HCT116 (cell line): ENCODE results near the gene INHBE. TPM values are rescaled to one million over a fixed set of nuclear protein-coding genes. Genes with fewer than 3 reads are reported as not detected.
A peak's percentile ranks its signal among the peaks of the same experiment; 100 is the strongest.

Experiments
- ATAC-seq: fragments of 200-7000 bp; cut with Tn5 transposase; 2 replicates; pipeline ENCODE4 v1.9.1; 2020; ENCODE audit warnings: mild to moderate bottlenecking, moderate library complexity
- BruUV-seq: library from RNA; stranded (reverse); fragments of 400-500 nt; replicated peaks from 2 replicates; lab custom pipeline; 2021; lab: Mats Ljungman, UMichigan
- CTCF ChIA-PET: fragments of 300-600 bp; sonication (Branson Sonifier 250); formaldehyde crosslinking; loops from one replicate; lab custom pipeline; 2021; ENCODE audit warnings: antibody characterized with exemption; lab: Charles Lee
- POLR2A ChIA-PET: fragments of 300-600, 350-600 bp; sonication (Branson Sonifier 250); formaldehyde crosslinking; loops from one replicate; lab custom pipeline; 2021; ENCODE audit warnings: antibody characterized with exemption; lab: Charles Lee
- RAD21 ChIA-PET, 2 experiments: fragments of 300-600 bp; sonication (Branson Sonifier 250); formaldehyde crosslinking; loops; one replicate each; lab custom pipeline; 2023; ENCODE audit warnings: low total read pairs in 2 of 2; ENCODE audit not compliant: uncharacterized antibody in 2 of 2, unreplicated experiment in 2 of 2, low non-redundant PET in 1 of 2; lab: Charles Lee
- DNase-seq: peaks from one replicate; pipeline ENCODE4 v3.0.0-alpha.2; 2010; ENCODE audit warnings: low read depth, low spot score
- H2AFZ ChIP-seq: fragments of 200-600 bp; shearing (Covaris generic), sonication (generic); 2 replicates; pipeline ENCODE4 v1.6.1; 2017; ENCODE audit warnings: low read depth, mixed run types, mixed read lengths, antibody characterized with exemption, low read length; ENCODE audit not compliant: poor library complexity, severe bottlenecking
- H3K27ac ChIP-seq: 2 replicates; pipeline ENCODE4 v1.5.1; 2012; ENCODE audit warnings: low read depth, low read length
- H3K27me3 ChIP-seq: fragments of 200-600 bp; sonication (generic); 2 replicates; pipeline ENCODE4 v1.6.1; 2016; ENCODE audit warnings: mixed run types, low read length, mixed read lengths; ENCODE audit not compliant: insufficient read depth
- H3K36me3 ChIP-seq, 2 experiments: fragments of 200-500 bp in 1 of 2; fragments of 200-600 bp in 1 of 2; sonication (Bioruptor generic) in 1 of 2; sonication (generic) in 1 of 2; 2 replicates each; pipeline versions ENCODE4 v1.5.1 to v1.6.1; 2014 to 2016; ENCODE audit warnings: low read length in 2 of 2, inconsistent platforms in 1 of 2, mixed read lengths in 1 of 2, mixed run types in 1 of 2; ENCODE audit not compliant: insufficient read depth in 2 of 2, control insufficient read depth in 1 of 2
- H3K4me1 ChIP-seq, 2 experiments: fragments of 200-600 bp in 1 of 2; sonication (generic) in 1 of 2; 2 replicates each; pipeline versions ENCODE4 v1.5.1 to v1.6.1; 2012 to 2017; ENCODE audit warnings: low read length in 2 of 2, inconsistent platforms in 1 of 2, mild to moderate bottlenecking in 1 of 2, mixed read lengths in 1 of 2, mixed run types in 1 of 2, moderate library complexity in 1 of 2; ENCODE audit not compliant: insufficient read depth in 2 of 2, control insufficient read depth in 1 of 2
- H3K4me2 ChIP-seq: fragments of 200-600 bp; sonication (generic); 2 replicates; pipeline ENCODE4 v1.6.1; 2017; ENCODE audit warnings: mixed run types, low read length, mixed read lengths
- H3K4me3 ChIP-seq, 2 experiments: fragments of 200-600 bp in 1 of 2; sonication (generic) in 1 of 2; replicated peaks in 1 of 2; 2 replicates each; pipeline ENCODE4 v1.5.1; 2011 to 2016; ENCODE audit warnings: low read length in 2 of 2, control low read depth in 1 of 2, low read depth in 1 of 2, mild to moderate bottlenecking in 1 of 2, mixed read lengths in 1 of 2, mixed run types in 1 of 2
- H3K79me2 ChIP-seq: fragments of 200-600 bp; sonication (generic); 2 replicates; pipeline ENCODE4 v1.6.1; 2017; ENCODE audit warnings: mild to moderate bottlenecking, mixed run types, low read length, moderate library complexity, mixed read lengths; ENCODE audit not compliant: insufficient read depth
- H3K9ac ChIP-seq: fragments of 200-600 bp; sonication (generic); 2 replicates; pipeline ENCODE4 v1.6.1; 2016; ENCODE audit warnings: low read length, mixed read lengths
- H3K9me2 ChIP-seq: fragments of 200-600 bp; sonication (generic), shearing (Covaris generic); 2 replicates; pipeline ENCODE4 v1.6.1; 2017; ENCODE audit warnings: mixed run types, mild to moderate bottlenecking, moderate library complexity; ENCODE audit not compliant: insufficient read depth
- H3K9me3 ChIP-seq, 2 experiments: fragments of 200-500 bp in 1 of 2; fragments of 200-600 bp in 1 of 2; sonication (Bioruptor generic) in 1 of 2; sonication (generic) in 1 of 2; 2 replicates each; pipeline ENCODE4 v1.6.1; 2014 to 2017; ENCODE audit warnings: low read length in 2 of 2, mixed read lengths in 2 of 2, inconsistent platforms in 1 of 2, low read depth in 1 of 2, mild to moderate bottlenecking in 1 of 2, mixed run types in 1 of 2, moderate library complexity in 1 of 2; ENCODE audit not compliant: control insufficient read depth in 1 of 2, insufficient read depth in 1 of 2
- H4K20me1 ChIP-seq: fragments of 200-600 bp; sonication (generic), shearing (Covaris generic); 2 replicates; pipeline ENCODE4 v1.6.1; 2017; ENCODE audit warnings: mixed run types, mild to moderate bottlenecking, moderate library complexity; ENCODE audit not compliant: insufficient read depth
- CBX3 ChIP-seq: IDR thresholded peaks from 2 replicates; pipeline ENCODE4 v1.6.1; 2012; ENCODE audit warnings: low read depth
- ELF1 ChIP-seq: IDR thresholded peaks from 2 replicates; pipeline ENCODE4 v1.6.1; 2012; ENCODE audit warnings: low read depth, borderline replicate concordance
- EZH2 ChIP-seq: fragments of 200-600 bp; sonication (generic); IDR thresholded peaks from 2 replicates; pipeline ENCODE4 v1.6.1; 2017; ENCODE audit warnings: antibody characterized with exemption, mixed run types
- FOSL1 ChIP-seq: IDR thresholded peaks from 2 replicates; pipeline ENCODE4 v1.6.1; 2012; ENCODE audit warnings: low read depth
- JUND ChIP-seq: IDR thresholded peaks from 2 replicates; pipeline ENCODE4 v1.6.1; 2012
- POLR2A ChIP-seq: IDR thresholded peaks from 2 replicates; pipeline ENCODE4 v1.7.0; 2011; ENCODE audit warnings: borderline replicate concordance; ENCODE audit not compliant: insufficient read depth, insufficient read length; ENCODE audit errors: extremely low read depth
- POLR2AphosphoS5 ChIP-seq: IDR thresholded peaks from 2 replicates; pipeline ENCODE4 v1.6.1; 2011; ENCODE audit warnings: mild to moderate bottlenecking, low read depth, low read length, moderate library complexity
- RAD21 ChIP-seq: IDR thresholded peaks from 2 replicates; pipeline ENCODE4 v1.6.1; 2012; ENCODE audit warnings: low read depth, mild to moderate bottlenecking
- SIN3A ChIP-seq: IDR thresholded peaks from 2 replicates; pipeline ENCODE4 v1.6.1; 2012; ENCODE audit warnings: low read depth
- SP1 ChIP-seq: IDR thresholded peaks from 2 replicates; pipeline ENCODE4 v1.6.1; 2012; ENCODE audit warnings: low read depth
- SRF ChIP-seq: IDR thresholded peaks from 2 replicates; pipeline ENCODE4 v1.6.1; 2012; ENCODE audit warnings: low read depth
- YY1 ChIP-seq: IDR thresholded peaks from 2 replicates; pipeline ENCODE4 v1.6.1; 2011; ENCODE audit warnings: low read length, low read depth, moderate library complexity, mild to moderate bottlenecking; ENCODE audit not compliant: insufficient replicate concordance; ENCODE audit errors: extremely low read depth
- ZFX ChIP-seq: fragments of 450-650 bp; IDR thresholded peaks from 2 replicates; pipeline ENCODE4 v1.6.1; 2017
- ZNF274 ChIP-seq: fragments of 200-500 bp; sonication (Bioruptor generic); IDR thresholded peaks from 2 replicates; pipeline ENCODE4 v1.6.1; 2014; ENCODE audit warnings: mild to moderate bottlenecking, low read depth, low read length, inconsistent platforms
- intact Hi-C: fragments of 100-400 bp; cut with micrococcal nuclease; formaldehyde crosslinking; loops from 2 replicates; pipeline ENCODE4 v1.10.0; 2022
- total RNA-seq: library from RNA; stranded (reverse); gene quantifications from one replicate; pipeline ENCODE4 v1.2.1, GENCODE V29; 2021; ENCODE audit not compliant: unreplicated experiment
- TF ChIP-seq, protein P1 (sequence below), 3 experiments: fragments of 200-600 bp in 1 of 3; sonication (generic) in 1 of 3; IDR thresholded peaks in 2 of 3; conservative IDR thresholded peaks in 1 of 3; 2 replicates each; pipeline ENCODE4 v1.5.1; 2012 to 2017; ENCODE audit warnings: low read depth in 2 of 3, low read length in 2 of 3, antibody characterized with exemption in 1 of 3, borderline replicate concordance in 1 of 3, control low read depth in 1 of 3, mild to moderate bottlenecking in 1 of 3, mixed read lengths in 1 of 3, mixed run types in 1 of 3, moderate library complexity in 1 of 3; ENCODE audit not compliant: insufficient read depth in 1 of 3
- TF ChIP-seq, protein P2 (sequence below): IDR thresholded peaks from 2 replicates; pipeline ENCODE4 v1.6.1; 2011; ENCODE audit warnings: mild to moderate bottlenecking, low read length, moderate library complexity; ENCODE audit not compliant: insufficient replicate concordance; ENCODE audit errors: extremely low read depth
- TF ChIP-seq, protein P3 (sequence below): IDR thresholded peaks from 2 replicates; pipeline ENCODE4 v1.6.1; 2012
- TF ChIP-seq, protein P4 (sequence below): IDR thresholded peaks from 2 replicates; pipeline ENCODE4 v1.6.1; 2012

INHBE gene
- total RNA-seq, 1 experiment from 2014 or later = 0.89 TPM

DNA sequence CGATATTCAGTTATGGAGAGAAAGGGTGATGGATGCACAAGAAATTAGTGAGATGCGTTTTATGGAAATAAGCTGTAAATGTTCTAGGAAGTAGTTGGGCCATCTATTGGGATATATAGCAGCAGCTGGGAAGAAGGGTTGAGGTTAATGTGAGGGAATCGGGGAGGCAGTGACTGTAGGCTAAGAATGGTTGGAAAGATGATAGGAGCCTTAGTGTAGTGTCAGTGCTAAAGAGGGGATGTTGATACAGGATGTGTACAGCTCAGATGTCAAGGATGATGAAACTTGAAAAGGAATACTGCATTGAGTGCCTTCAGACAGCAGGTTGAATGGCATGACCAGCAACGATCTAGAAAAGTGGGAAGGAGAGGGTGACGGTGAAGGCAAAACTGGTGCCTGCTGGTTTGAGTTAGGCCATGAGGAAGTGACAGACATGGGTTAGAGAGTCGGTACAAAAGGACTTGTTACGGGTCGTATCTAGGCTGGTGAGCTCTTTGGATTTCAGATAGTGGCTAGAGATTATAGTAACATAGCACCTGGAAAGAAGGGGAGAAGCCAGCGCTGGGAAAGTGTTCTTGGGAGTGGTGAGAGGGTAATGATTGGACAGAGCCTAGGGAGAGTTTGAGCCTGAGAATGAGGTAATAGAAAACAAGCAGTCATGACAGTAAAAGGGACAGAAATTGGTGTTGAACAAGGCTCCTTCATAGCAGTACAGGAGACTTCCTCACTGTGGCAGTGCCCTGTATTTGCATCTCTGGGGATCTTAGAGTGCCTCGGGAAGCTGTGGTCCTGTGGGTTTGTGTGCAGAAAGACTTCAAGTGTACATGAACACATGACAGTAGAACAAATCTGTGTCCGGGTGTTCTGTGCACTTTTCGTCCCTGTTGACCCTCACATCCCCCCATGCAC lies 42.4 kb downstream of the INHBE start:
- H3K9me3 ChIP-seq = no peaks in the 10 kb centered on the region
- no peak overlapping the region for H2AFZ ChIP-seq
- ChIA-PET RAD21 (no interaction called here), POLR2A (no interaction called here), CTCF (no interaction called here)
- H3K27ac ChIP-seq = no peak overlapping the region
- no TSS peak for BruUV-seq
- H3K4me1 ChIP-seq = no peaks in the 10 kb centered on the region
- H3K9me2 ChIP-seq = no peaks in the 10 kb centered on the region
- no peak overlapping the region for H3K4me3 ChIP-seq
- no peak for DNase-seq
- H4K20me1 ChIP-seq = no peaks in the 10 kb centered on the region
- intact Hi-C loops = no loop called here
- peaks cover 3% of the 10 kb centered on the region; the same call in 1 of the 2 replicates for H3K79me2 ChIP-seq
- no peak overlapping the region for H3K9ac ChIP-seq
- peak; percentile 38; the same call in 1 of the 2 replicates for ATAC-seq
- no peak overlapping the region for H3K4me2 ChIP-seq
- peaks cover 35 to 56% of the 10 kb centered on the region in 2 experiments for H3K36me3 ChIP-seq
- no peaks in the 10 kb centered on the region for H3K27me3 ChIP-seq
- TF ChIP-seq EZH2 = no peak
- no peak for TF ChIP-seq ZNF274
- TF ChIP-seq RAD21 = no peak
- TF ChIP-seq ELF1 = no peak
- TF ChIP-seq YY1 = no peak
- TF ChIP-seq, protein P1, sequence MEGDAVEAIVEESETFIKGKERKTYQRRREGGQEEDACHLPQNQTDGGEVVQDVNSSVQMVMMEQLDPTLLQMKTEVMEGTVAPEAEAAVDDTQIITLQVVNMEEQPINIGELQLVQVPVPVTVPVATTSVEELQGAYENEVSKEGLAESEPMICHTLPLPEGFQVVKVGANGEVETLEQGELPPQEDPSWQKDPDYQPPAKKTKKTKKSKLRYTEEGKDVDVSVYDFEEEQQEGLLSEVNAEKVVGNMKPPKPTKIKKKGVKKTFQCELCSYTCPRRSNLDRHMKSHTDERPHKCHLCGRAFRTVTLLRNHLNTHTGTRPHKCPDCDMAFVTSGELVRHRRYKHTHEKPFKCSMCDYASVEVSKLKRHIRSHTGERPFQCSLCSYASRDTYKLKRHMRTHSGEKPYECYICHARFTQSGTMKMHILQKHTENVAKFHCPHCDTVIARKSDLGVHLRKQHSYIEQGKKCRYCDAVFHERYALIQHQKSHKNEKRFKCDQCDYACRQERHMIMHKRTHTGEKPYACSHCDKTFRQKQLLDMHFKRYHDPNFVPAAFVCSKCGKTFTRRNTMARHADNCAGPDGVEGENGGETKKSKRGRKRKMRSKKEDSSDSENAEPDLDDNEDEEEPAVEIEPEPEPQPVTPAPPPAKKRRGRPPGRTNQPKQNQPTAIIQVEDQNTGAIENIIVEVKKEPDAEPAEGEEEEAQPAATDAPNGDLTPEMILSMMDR (IDR thresholded peaks at IDR 0.05 in 2 of 3, conservative IDR thresholded peaks at IDR 0.05 in 1 of 3; ENCODE audit: borderline replicate concordance in 1 of 3, insufficient read depth in 1 of 3, low read depth in 2 of 3, low read length in 2 of 3) = no peak
- TF ChIP-seq, protein P2, sequence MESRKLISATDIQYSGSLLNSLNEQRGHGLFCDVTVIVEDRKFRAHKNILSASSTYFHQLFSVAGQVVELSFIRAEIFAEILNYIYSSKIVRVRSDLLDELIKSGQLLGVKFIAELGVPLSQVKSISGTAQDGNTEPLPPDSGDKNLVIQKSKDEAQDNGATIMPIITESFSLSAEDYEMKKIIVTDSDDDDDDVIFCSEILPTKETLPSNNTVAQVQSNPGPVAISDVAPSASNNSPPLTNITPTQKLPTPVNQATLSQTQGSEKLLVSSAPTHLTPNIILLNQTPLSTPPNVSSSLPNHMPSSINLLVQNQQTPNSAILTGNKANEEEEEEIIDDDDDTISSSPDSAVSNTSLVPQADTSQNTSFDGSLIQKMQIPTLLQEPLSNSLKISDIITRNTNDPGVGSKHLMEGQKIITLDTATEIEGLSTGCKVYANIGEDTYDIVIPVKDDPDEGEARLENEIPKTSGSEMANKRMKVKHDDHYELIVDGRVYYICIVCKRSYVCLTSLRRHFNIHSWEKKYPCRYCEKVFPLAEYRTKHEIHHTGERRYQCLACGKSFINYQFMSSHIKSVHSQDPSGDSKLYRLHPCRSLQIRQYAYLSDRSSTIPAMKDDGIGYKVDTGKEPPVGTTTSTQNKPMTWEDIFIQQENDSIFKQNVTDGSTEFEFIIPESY = no peak
- TF ChIP-seq SIN3A = no peak
- TF ChIP-seq POLR2A = no peak
- TF ChIP-seq FOSL1 = no peak
- no peak for TF ChIP-seq JUND
- no peak for TF ChIP-seq CBX3
- TF ChIP-seq, protein P3, sequence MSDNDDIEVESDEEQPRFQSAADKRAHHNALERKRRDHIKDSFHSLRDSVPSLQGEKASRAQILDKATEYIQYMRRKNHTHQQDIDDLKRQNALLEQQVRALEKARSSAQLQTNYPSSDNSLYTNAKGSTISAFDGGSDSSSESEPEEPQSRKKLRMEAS = no peak
- no peak for TF ChIP-seq POLR2AphosphoS5
- no peak for TF ChIP-seq SRF
- TF ChIP-seq ZFX = no peak
- TF ChIP-seq, protein P4, sequence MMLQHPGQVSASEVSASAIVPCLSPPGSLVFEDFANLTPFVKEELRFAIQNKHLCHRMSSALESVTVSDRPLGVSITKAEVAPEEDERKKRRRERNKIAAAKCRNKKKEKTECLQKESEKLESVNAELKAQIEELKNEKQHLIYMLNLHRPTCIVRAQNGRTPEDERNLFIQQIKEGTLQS = no peak
- no peak for TF ChIP-seq SP1
